HL-60 (cell line): ENCODE data around the gene MAP2K5.

Source experiments
- DNase-seq, 2 experiments: peaks; one replicate each; pipeline ENCODE4 v3.0.0-alpha.2; 2010 to 2020; ENCODE audit warnings: low read depth in 1 of 2, low spot score in 1 of 2
- H3K27ac ChIP-seq: fragments of 250-450 bp; sonication (Bioruptor Pico); replicated peaks from 2 replicates; pipeline ENCODE4 v1.5.1; 2020; ENCODE audit warnings: mild to moderate bottlenecking, moderate library complexity
- H3K27me3 ChIP-seq: fragments of 250-450 bp; sonication (Bioruptor Pico); 2 replicates; pipeline ENCODE4 v1.5.1; 2021; ENCODE audit warnings: mild to moderate bottlenecking, moderate library complexity; ENCODE audit not compliant: insufficient read depth, poor library complexity, severe bottlenecking
- H3K4me3 ChIP-seq: replicated peaks from 2 replicates; pipeline ENCODE4 v1.5.1; 2011; ENCODE audit warnings: mild to moderate bottlenecking, control low read depth, low read length; ENCODE audit not compliant: insufficient read depth
- CTCF ChIP-seq: IDR thresholded peaks from one replicate; pipeline ENCODE4 v1.5.1; 2011; ENCODE audit warnings: low read length, control low read depth, inconsistent platforms; ENCODE audit not compliant: insufficient read depth
- GABPA ChIP-seq: IDR thresholded peaks from 2 replicates; pipeline ENCODE4 v1.6.1; 2012; ENCODE audit warnings: low read depth
- POLR2AphosphoS5 ChIP-seq: IDR thresholded peaks from 2 replicates; pipeline ENCODE4 v1.6.1; 2012; ENCODE audit warnings: low read depth
- REST ChIP-seq: IDR thresholded peaks from 2 replicates; pipeline ENCODE4 v1.6.1; 2012; ENCODE audit warnings: low read depth; ENCODE audit not compliant: insufficient replicate concordance
- SPI1 ChIP-seq: IDR thresholded peaks from 2 replicates; pipeline ENCODE4 v1.6.1; 2012; ENCODE audit warnings: low read depth, mild to moderate bottlenecking, borderline replicate concordance

Gene MAP2K5

DNA sequence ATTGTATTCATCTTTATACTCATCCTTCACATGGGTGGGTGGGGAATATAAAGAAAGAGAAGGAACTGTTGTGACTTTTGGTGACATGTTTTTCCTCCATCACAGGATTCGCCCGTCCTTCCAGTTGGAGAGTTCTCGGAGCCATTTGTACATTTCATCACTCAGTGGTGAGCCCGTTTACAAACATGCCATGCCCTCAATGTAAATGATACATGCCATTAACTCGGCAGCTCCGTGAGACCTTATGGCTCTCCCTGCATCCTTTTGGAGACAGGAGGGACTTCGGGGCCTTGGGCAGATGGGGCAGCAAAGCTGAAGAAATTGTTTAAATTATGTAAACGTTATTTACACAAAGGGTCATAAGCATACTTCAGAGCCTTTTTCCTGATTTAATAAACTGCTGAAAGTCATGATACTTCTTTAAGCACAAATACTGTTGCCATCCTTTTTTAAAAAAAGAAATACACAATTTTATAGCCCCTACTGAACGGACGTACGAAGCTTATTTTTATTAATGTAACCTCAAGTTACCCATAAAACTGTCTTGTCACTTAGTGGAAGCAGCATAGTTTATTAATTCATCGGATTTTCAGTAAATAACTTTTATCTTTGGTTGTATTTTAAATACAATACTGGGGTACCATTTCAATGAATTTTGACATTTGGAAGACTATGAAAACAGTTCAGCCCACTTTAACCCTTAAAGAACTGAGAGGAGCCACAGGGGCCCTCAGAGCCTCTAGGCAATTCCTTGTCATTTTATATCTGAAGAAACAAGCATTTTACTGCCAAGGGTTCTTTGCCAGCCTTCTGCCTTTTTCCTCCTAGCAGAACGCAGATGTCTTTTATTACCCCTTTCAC, 227.2 kb downstream of the MAP2K5 start:
- Histone ChIP-seq H3K27me3 (no peaks in the 10 kb centered on the region), H3K27ac (no peak overlapping the region), H3K4me3 (no peak overlapping the region)
- no peak for DNase-seq
- no peak for TF ChIP-seq SPI1
- TF ChIP-seq POLR2AphosphoS5: no peak
- TF ChIP-seq CTCF: no peak
- TF ChIP-seq GABPA: no peak
- TF ChIP-seq REST: no peak

DNA sequence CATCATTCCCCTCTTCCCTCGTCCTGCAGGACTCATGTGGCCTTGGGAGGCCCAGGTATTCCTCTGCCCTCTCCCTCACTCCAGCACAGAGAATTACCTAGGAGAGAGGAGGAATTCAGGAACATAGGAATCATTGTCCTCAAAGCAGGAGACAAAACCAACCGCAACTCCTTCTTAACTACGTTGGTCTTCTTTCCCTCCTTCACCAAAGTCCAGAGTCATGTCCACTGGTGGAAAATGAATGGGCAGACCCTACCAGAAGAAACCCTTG, 227.8 kb downstream of the MAP2K5 start:
- H3K27me3 ChIP-seq: no peaks in the 10 kb centered on the region
- no peak overlapping the region for H3K27ac ChIP-seq
- no peak for TF ChIP-seq CTCF
- no peak for TF ChIP-seq GABPA
- no peak for TF ChIP-seq SPI1
- TF ChIP-seq REST: no peak
- no peak for TF ChIP-seq POLR2AphosphoS5
- H3K4me3 ChIP-seq: no peak overlapping the region
- no peak for DNase-seq

DNA sequence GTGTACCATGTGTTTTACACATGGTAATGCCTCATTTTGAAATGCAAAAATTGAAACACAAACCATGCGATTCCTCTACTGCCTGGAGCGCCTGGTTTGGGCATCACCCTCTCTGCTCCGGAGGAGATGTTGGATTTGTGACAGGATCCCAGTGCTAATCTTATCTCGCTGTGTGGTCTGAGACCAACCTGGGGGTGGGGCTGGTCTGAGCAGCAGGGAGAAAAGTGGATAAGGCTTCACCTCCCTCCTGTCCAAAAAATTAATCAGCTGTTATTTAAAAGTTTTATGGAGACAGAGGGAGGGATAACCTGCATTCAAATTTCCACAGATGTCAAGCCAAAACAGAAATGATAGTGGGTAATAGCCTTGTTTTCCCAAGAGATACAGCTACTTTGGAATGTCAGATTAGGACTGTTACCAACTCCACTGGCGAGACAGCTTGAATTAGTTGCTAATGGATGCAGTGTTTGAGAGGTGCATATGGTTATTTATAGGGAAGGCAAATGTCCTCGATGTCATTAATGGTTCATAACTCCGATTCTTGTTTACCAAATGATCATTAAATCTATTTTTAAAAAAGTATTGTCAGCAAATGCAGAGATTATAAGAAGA, 228.8 kb downstream of the MAP2K5 start:
- DNase-seq: no peak
- no peak overlapping the region for H3K4me3 ChIP-seq
- no peaks in the 10 kb centered on the region for H3K27me3 ChIP-seq
- TF ChIP-seq SPI1 (no peak), POLR2AphosphoS5 (no peak), GABPA (no peak), CTCF (no peak), REST (no peak)
- H3K27ac ChIP-seq: no peak overlapping the region
